Measurements from ENCODE around the gene LYPD6B. TPM values are rescaled to one million over a fixed set of nuclear protein-coding genes. Genes with fewer than 3 reads are reported as not detected.

Gene LYPD6B
- total RNA-seq, 2 donors from 2014 or later = not detected

DNA sequence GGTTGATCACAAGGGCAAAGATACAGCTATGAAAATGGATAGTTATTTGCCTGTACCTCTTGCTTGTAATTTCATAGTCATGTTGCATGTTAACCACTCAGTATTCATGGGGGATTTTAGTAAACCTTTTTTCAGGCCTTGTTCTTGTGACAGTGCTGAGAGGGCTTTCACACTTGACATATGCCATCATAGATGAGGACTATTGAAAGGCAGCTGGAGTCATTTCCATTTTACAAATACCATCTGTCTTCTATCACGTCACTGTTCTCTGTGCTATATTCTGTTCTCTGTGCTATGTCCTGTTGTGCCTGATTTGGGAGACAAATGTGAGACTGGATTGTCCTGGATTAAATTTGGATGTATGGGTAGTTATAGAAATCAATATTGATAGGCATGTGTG, 131.7 kb downstream of the LYPD6B start:
- no peak for DNase-seq (ENCODE audit: low spot score in 2 of 2)
- ATAC-seq = no peak
- Mint-ChIP-seq H3K9me3 (peaks cover 7 to 8% of the 10 kb centered on the region in 2 donors), H3K27ac (no peak overlapping the region), H3K36me3 (peaks cover 0 to 11% of the 10 kb centered on the region in 2 donors)

DNA sequence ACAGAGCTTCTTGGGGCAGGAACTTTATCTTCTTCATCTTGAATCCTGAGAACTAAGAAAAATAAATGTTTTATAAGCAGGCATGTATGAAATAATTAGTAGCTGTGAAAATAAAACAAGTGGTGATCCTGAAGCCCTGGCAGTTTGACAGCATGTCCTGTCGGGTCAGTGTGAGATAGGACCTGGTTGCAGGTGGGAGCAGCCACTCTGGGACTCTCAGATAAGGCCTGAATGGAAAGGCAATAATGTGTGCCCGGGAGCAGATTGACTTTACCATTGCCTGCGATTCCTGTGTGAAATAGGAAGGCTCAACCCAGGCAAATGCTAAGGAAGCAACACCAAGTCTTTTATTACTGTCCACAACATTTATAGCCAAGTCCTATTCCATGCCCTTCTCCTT, 132.4 kb downstream of the LYPD6B start:
- peaks cover 0 to 11% of the 10 kb centered on the region in 2 donors for H3K36me3 Mint-ChIP-seq
- ATAC-seq = no peak

DNA sequence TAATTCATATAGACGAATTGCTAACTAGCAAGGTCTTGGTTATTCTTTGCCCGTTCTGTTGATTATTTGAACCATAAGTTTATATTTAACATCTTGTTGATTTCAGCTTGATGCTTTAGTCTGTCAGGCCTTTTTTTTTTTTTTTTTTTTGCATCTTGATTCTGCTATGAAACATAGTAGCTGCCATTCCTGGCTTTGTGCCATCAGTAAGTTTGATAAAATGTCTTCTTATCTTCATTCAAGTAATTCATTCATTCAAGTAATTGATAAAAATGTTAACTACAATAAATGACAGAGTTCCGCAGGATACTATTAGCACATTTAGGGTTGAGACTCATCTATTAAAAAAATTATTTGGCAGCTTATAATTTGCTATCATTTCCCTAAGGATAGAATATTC, 134.7 kb downstream of the LYPD6B start:
- peaks cover 7 to 8% of the 10 kb centered on the region in 2 donors for H3K9me3 Mint-ChIP-seq
- H3K36me3 Mint-ChIP-seq = peaks cover 0 to 11% of the 10 kb centered on the region in 2 donors
- H3K27ac Mint-ChIP-seq = no peak overlapping the region
- no peak for ATAC-seq
- DNase-seq (ENCODE audit: low spot score in 2 of 2) = no peak

More for the DNA sequence above, 132.4 kb downstream of the LYPD6B start:
- Mint-ChIP-seq H3K27ac (no peak overlapping the region), H3K9me3 (peaks cover 7 to 8% of the 10 kb centered on the region in 2 donors)
- no peak for DNase-seq (ENCODE audit: low spot score in 2 of 2)

- Mint-ChIP-seq H3K36me3 (peaks cover 0 to 11% of the 10 kb centered on the region in 2 donors), H3K9me3 (peaks cover 7 to 8% of the 10 kb centered on the region in 2 donors), H3K27ac (no peak overlapping the region)
- DNase-seq (ENCODE audit: low spot score in 2 of 2) (no peak), ATAC-seq (no peak)
These were observed 137.5 kb downstream of the LYPD6B start for GRCh38 chr2:149175956-149176355.

- DNase-seq (ENCODE audit: low spot score in 2 of 2) (no peak), ATAC-seq (no peak)
- H3K9me3 Mint-ChIP-seq = no peaks in the 10 kb centered on the region
- peak overlapping the region in 1 of 2 donors; percentile 18 for H3K27ac Mint-ChIP-seq
- no peaks in the 10 kb centered on the region for H3K36me3 Mint-ChIP-seq
These were observed 140.1 kb downstream of the LYPD6B start for GRCh38 chr2:149178612-149179011.

DNA sequence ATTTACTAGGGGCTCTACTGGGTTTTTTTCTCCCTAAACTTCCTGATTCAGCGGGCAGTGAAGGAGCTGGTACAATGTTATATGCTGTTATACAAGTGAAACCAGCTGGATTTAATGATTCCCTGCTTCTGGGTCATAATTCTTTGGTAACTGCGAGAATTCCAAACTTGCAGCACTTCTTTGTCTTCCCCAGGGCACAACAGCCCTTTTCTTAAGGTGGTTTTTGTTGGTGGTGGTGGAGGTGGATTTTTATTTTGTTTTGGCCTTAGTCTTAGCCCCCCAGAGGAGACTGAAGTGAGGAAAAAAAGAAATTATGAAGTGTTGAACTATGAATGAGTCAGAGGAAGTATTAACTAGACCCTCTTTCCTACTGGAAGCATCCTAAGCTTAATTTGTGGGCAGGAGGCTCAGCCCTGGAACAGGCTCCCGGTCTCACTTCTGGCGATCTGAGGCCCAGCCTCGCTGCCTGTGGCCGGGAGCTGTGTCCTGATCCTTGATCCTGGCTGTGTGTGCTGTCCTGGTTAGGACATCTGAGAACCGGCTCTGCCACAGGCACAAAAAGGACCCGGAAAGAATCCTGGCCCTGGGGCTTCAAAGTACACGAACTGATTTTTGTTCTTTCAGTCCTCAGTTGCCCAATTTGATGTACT, 141.9 kb downstream of the LYPD6B start:
- Mint-ChIP-seq H3K9me3 (no peaks in the 10 kb centered on the region), H3K27ac (no peak overlapping the region), H3K36me3 (no peaks in the 10 kb centered on the region)
- ATAC-seq (no peak), DNase-seq (ENCODE audit: low spot score in 2 of 2) (no peak)

DNA sequence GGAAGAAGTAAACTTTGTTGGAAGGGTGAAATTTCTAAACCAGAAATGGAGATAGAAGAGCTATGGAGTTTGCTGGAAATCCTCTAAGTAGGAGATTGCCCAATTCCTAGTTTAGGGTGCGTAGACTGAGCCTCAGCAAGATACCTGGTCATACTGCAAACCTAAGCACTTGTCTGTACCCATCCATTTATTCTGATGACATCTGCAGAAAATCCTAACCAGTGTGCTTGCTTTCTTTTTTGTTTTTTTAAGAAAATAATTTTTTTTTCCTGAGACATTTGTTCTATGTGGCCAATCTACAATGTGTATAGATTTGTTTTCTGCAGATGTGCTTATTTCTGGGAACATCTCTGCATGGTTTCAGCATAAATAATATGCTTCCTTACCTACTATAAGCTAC, 144.7 kb downstream of the LYPD6B start:
- H3K9me3 Mint-ChIP-seq = no peaks in the 10 kb centered on the region
- H3K36me3 Mint-ChIP-seq = no peaks in the 10 kb centered on the region
- ATAC-seq = no peak

DNA sequence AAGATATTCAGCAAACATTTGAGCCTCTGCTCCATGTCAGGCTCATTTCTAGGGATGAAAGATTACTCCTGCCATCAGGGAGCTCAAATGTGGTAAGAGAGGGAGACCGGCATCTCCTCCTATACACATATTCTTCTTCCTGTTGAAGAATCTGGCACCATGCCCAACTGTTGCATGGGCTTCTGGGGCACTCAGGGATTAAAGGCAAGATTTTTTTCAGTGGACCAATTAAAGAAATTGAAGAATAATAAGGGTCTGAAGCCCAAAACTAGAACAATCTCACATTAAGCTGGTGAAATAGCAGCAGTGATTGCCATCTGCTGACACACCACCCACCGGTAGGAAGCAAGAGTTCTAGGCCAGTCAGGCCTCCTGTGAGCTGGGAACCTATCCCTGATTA, 146.5 kb downstream of the LYPD6B start:
- H3K27ac Mint-ChIP-seq = no peak overlapping the region
- H3K9me3 Mint-ChIP-seq = no peaks in the 10 kb centered on the region
- ATAC-seq = no peak
- DNase-seq (ENCODE audit: low spot score in 2 of 2) = no peak
- no peaks in the 10 kb centered on the region for H3K36me3 Mint-ChIP-seq

More for the DNA sequence above, 144.7 kb downstream of the LYPD6B start:
- no peak for DNase-seq (ENCODE audit: low spot score in 2 of 2)
- H3K27ac Mint-ChIP-seq = no peak overlapping the region

- ATAC-seq = no peak
- no peaks in the 10 kb centered on the region for H3K9me3 Mint-ChIP-seq
- H3K27ac Mint-ChIP-seq = no peak overlapping the region
- no peak for DNase-seq (ENCODE audit: low spot score in 2 of 2)
- no peaks in the 10 kb centered on the region for H3K36me3 Mint-ChIP-seq
These were observed 147.5 kb downstream of the LYPD6B start for GRCh38 chr2:149185942-149186490.

GRCh38 chr2:149187057-149187456, 148.6 kb downstream of the LYPD6B start:
- ATAC-seq (no peak), DNase-seq (ENCODE audit: low spot score in 2 of 2) (no peak)
- Mint-ChIP-seq H3K36me3 (no peaks in the 10 kb centered on the region), H3K9me3 (no peaks in the 10 kb centered on the region), H3K27ac (no peak overlapping the region)

DNA sequence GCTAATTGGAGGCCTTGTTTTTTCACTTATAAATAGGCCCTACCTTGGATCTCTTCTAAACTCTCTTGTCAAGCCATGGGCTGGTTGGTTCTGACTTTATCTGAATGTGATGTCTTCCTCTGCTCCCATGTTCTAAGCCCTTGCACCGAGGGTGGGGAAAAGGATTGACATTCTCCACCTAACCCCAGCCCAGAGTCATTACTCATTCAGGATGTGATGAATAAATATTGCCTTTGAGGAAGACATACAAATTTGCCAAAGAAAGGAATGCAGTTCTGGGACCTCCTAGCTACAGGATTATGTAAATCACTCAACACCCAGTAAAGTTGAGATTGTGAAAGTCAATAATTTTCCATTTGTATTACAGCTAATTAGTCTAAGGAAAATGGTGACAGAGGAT, 149.8 kb downstream of the LYPD6B start:
- H3K9me3 Mint-ChIP-seq = no peaks in the 10 kb centered on the region
- no peaks in the 10 kb centered on the region for H3K36me3 Mint-ChIP-seq
- H3K27ac Mint-ChIP-seq = no peak overlapping the region
- ATAC-seq (no peak), DNase-seq (ENCODE audit: low spot score in 2 of 2) (no peak)

DNA sequence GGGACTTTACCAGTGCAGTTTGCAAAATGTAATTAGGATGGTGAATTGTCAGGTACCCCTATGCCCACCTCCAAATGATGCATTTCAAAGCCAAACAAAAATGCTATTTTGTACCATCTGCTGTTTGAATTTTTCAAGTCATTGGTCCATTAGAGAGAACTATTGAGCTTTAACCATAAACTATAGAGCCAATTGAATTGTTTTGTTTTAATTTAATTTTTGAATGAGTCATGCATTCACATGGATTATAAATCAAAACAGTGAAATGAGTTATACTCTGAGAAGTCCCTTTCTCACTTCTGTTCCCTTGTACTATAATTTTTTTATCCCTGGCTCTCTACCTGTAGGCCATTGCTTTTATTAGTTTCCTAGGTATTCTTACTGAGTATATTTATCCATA, 151.3 kb downstream of the LYPD6B start:
- DNase-seq (ENCODE audit: low spot score in 2 of 2) = no peak
- no peak for ATAC-seq
- no peak overlapping the region for H3K27ac Mint-ChIP-seq
- H3K36me3 Mint-ChIP-seq = no peaks in the 10 kb centered on the region
- H3K9me3 Mint-ChIP-seq = no peaks in the 10 kb centered on the region

DNA sequence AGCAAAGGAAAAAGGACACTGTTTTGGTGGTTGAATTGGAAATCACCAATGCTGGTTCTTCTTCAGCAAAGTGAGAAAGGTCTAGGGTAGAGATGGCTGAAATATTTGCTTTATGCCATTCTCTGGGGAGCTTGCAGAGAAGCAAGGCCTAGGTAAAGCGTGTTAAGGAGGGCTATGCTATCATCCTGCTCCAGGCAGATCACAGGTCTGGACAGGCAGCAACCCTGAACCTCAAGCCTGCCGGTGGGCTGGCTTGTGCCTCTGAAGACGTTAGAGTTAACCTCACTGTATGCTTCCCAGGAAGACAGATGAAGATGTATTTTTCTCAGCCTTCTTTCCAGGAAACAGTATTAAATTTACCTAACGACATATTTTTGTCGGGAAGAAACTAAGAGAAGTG, 153.4 kb downstream of the LYPD6B start:
- Mint-ChIP-seq H3K27ac (no peak overlapping the region), H3K36me3 (no peaks in the 10 kb centered on the region), H3K9me3 (no peaks in the 10 kb centered on the region)
- DNase-seq (ENCODE audit: low spot score in 2 of 2) (no peak), ATAC-seq (no peak)

- no peaks in the 10 kb centered on the region for H3K9me3 Mint-ChIP-seq
- no peaks in the 10 kb centered on the region for H3K36me3 Mint-ChIP-seq
- H3K27ac Mint-ChIP-seq = no peak overlapping the region
- ATAC-seq = no peak
- DNase-seq (ENCODE audit: low spot score in 2 of 2) = no peak
These were observed 153.9 kb downstream of the LYPD6B start for GRCh38 chr2:149192427-149192826.

- no peak for DNase-seq (ENCODE audit: low spot score in 2 of 2)
- H3K36me3 Mint-ChIP-seq = no peaks in the 10 kb centered on the region
- no peak for ATAC-seq
- H3K27ac Mint-ChIP-seq = no peak overlapping the region
- H3K9me3 Mint-ChIP-seq = no peaks in the 10 kb centered on the region
These were observed 161.6 kb downstream of the LYPD6B start for GRCh38 chr2:149200109-149200520.

DNA sequence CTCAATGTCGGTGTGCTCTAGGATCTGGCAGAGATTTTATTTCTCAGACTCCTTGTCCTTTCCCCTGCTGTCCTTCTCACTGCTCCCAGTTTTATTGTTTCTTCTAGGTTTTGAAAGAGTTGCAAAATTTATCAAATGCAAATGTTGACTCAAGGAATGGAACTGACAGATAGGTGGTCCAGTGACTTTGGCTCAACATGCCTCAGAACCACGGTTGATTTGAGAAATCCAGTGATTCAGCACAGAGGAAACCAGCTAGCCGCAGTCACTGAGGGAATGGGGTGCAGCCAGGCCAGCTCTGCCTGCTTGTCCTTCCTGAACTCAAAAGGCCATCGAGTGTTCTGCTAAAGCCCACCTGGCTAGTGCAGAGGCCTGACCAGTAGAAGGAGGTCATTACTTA, 166.2 kb downstream of the LYPD6B start:
- Mint-ChIP-seq H3K9me3 (no peaks in the 10 kb centered on the region), H3K27ac (no peak overlapping the region), H3K36me3 (no peaks in the 10 kb centered on the region)
- no peak for ATAC-seq
- no peak for DNase-seq (ENCODE audit: low spot score in 2 of 2)

DNA sequence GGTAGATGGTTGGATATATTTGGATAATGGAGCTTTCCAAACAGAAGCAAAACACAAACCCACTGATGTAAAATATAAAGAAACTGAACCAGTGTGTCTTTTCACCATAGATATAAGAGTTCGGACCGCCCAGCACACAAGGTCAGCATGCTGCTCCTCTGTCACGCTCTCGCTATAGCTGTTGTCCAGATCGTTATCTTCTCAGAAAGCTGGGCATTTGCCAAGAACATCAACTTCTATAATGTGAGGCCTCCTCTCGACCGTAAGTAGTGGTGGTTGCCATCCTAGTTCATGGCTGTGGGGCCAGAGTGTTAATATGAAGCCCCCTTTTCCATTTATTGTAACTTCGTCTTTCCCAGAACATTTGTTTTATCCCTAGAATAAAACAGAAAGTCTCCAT, 166.6 kb downstream of the LYPD6B start:
- no peak overlapping the region for H3K27ac Mint-ChIP-seq

DNA sequence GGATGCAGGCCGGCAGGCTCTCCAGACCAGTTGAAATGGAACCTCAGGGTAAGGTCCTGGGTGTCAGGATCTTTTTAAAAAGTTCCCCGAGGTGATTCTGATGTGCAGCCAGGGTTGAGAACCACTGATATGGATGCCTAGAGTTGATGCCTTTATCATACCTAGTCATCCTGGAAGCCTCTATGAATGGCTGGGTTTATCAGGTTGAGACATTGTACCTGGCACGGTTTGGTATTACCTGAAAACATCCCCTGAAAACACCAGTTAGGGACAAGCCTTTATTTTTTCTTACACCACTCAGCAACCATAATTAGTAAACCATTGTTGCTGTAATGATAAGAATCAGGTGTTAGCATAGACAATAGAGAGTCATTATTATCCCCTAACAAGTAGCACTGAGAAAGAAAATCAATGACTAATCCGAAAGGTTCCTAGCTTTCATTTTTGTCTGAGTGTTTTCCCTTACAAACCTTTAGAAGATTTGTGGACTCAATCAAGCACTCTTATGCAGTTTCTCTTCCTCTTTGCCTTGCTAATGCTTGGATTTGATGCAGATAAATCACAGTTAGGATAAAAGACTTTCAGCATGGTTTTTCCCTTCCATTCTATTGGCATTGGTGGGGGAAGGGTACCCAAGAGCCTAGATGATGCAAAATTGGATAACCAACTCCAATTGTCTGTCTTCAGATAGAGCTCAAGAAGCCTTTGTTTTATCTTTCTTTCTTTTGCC, 175.4 kb downstream of the LYPD6B start:
- no peak for ATAC-seq

More for the DNA sequence above, 166.6 kb downstream of the LYPD6B start:
- Mint-ChIP-seq H3K36me3 (no peaks in the 10 kb centered on the region), H3K9me3 (no peaks in the 10 kb centered on the region)
- DNase-seq (ENCODE audit: low spot score in 2 of 2) (no peak), ATAC-seq (no peak)

More for the DNA sequence above, 175.4 kb downstream of the LYPD6B start:
- no peak for DNase-seq (ENCODE audit: low spot score in 2 of 2)
- H3K27ac Mint-ChIP-seq = no peak overlapping the region
- H3K36me3 Mint-ChIP-seq = no peaks in the 10 kb centered on the region
- peaks cover 4% of the 10 kb centered on the region in 2 donors for H3K9me3 Mint-ChIP-seq
